HepG2 (cell line): ENCODE results near the gene SLC35D2. TPM values are rescaled to one million over a fixed set of nuclear protein-coding genes. Genes with fewer than 3 reads are reported as not detected.

Experiments
- CENPBD1 ChIP-seq: sonication (generic); formaldehyde crosslinking; IDR thresholded peaks from 2 replicates; pipeline ENCODE4 v1.8.0; 2022; ENCODE audit warnings: missing genetic modification reagents, low read depth, mild to moderate bottlenecking, borderline replicate concordance
- FOXC1 ChIP-seq: sonication (generic); formaldehyde crosslinking; IDR thresholded peaks from 2 replicates; pipeline ENCODE4 v1.8.0; 2022; ENCODE audit warnings: mild to moderate bottlenecking, missing genetic modification reagents, borderline replicate concordance
- HMG20B ChIP-seq: conservative IDR thresholded peaks from 2 replicates; pipeline ENCODE4 v1.6.1; 2016; ENCODE audit warnings: missing genetic modification reagents, missing compliant biosample characterization
- KLF12 ChIP-seq: sonication (generic); formaldehyde crosslinking; IDR thresholded peaks from 2 replicates; pipeline ENCODE4 v1.4.0; 2020; ENCODE audit warnings: missing genetic modification reagents, borderline replicate concordance
- PHF20 ChIP-seq: sonication (generic); formaldehyde crosslinking; IDR thresholded peaks from 2 replicates; pipeline ENCODE4 v1.5.0; 2020; ENCODE audit warnings: mild to moderate bottlenecking, missing genetic modification reagents
- SOX6 ChIP-seq, 2 experiments: fragments of 450-650 bp in 1 of 2; sonication (generic) in 1 of 2; formaldehyde crosslinking in 1 of 2; IDR thresholded peaks; 2 replicates each; pipeline versions ENCODE4 v1.4.0 to v1.6.1; 2017 to 2020; ENCODE audit warnings: antibody characterized with exemption in 1 of 2, mild to moderate bottlenecking in 1 of 2, missing genetic modification reagents in 1 of 2
- TRIM22 ChIP-seq: fragments of 450-650 bp; IDR thresholded peaks from 2 replicates; pipeline ENCODE4 v1.6.1; 2017
- TRIM24 ChIP-seq: sonication (generic); formaldehyde crosslinking; IDR thresholded peaks from 2 replicates; pipeline ENCODE4 v1.8.0; 2022; ENCODE audit warnings: mild to moderate bottlenecking, missing genetic modification reagents
- ZNF335 ChIP-seq: sonication (generic); formaldehyde crosslinking; IDR thresholded peaks from 2 replicates; pipeline ENCODE4 v1.4.0; 2020; ENCODE audit warnings: missing genetic modification reagents
- ZNF407 ChIP-seq: sonication (generic); formaldehyde crosslinking; IDR thresholded peaks from one replicate; pipeline ENCODE4 v1.5.1; 2020; ENCODE audit warnings: mild to moderate bottlenecking, missing genetic modification reagents; ENCODE audit errors: not compliant biosample characterization
- ZNF496 ChIP-seq: sonication (generic); formaldehyde crosslinking; IDR thresholded peaks from 2 replicates; pipeline ENCODE4 v1.8.1; 2023; ENCODE audit warnings: mild to moderate bottlenecking, moderate library complexity, missing genetic modification reagents; ENCODE audit not compliant: insufficient replicate concordance
- ZNF615 ChIP-seq: sonication (generic); formaldehyde crosslinking; IDR thresholded peaks from 2 replicates; pipeline ENCODE4 v1.5.0; 2020; ENCODE audit warnings: mild to moderate bottlenecking, missing genetic modification reagents, borderline replicate concordance
- polyA plus RNA-seq, 8 experiments: library from polyadenylated mRNA; depleted of rRNA in 3 of 8; stranded (reverse) in 7 of 8; unstranded in 1 of 8; fragments of >200 nt; fragmentation: Illumina TruSeq in 4 of 8; extraction: Trizol in 4 of 8; gene quantifications; 2 replicates each; pipeline versions ENCODE4 v1.2.1 to v1.2.3, GENCODE V29; 2011 to 2016; ENCODE audit warnings: low read depth in 4 of 8, missing spikeins in 1 of 8, mixed read lengths in 1 of 8; ENCODE audit not compliant: insufficient read depth in 1 of 8
- total RNA-seq, 5 experiments: library from RNA; depleted of rRNA; stranded (reverse); fragments of >200 nt; fragmentation: Illumina TruSeq; extraction: Trizol; gene quantifications; 2 replicates each; pipeline ENCODE4 v1.2.3, GENCODE V29; 2016; ENCODE audit warnings: low read depth in 1 of 5

Gene SLC35D2
- total and polyA plus RNA-seq, 2 of the 13 experiments (the other 11 are each of a cell fraction or from before 2014, with no cell fraction given), result 96.2 to 103 TPM

GRCh38 chr9:96418920-96419690, 35.6 kb upstream of the SLC35D2 start (continued):
- TF ChIP-seq ZNF407 (no peak), PHF20 (CRISPR knock-in tag) (0 out of 2 replicates have a peak, but pooled peaks have one; percentile 24), SOX6 (IDR thresholded peaks at IDR 0.05) (no peak), SOX6 (CRISPR knock-in tag; IDR thresholded peaks at IDR 0.05) (peak; percentile 4; the same call in 1 of the 2 replicates), TRIM22 (no peak), KLF12 (CRISPR knock-in tag) (peak; percentile 5; the same call in 1 of the 2 replicates), CENPBD1 (no peak), TRIM24 (CRISPR knock-in tag) (no peak), ZNF615 (CRISPR knock-in tag) (peak; percentile 57; the same call in 1 of the 2 replicates), ZNF496 (CRISPR knock-in tag) (no peak), ZNF335 (CRISPR knock-in tag) (no peak), HMG20B (CRISPR knock-in tag) (0 out of 2 replicates have a peak, but pooled peaks have one; percentile 56), FOXC1 (CRISPR knock-in tag) (no peak)
